GM20431 (cell line): Measurements from ENCODE around the gene HPDL.
"Not testable (repeated sequence)": the region's sequence is repeated elsewhere in the genome, so short reads cannot be mapped to it uniquely, and the experiment has no call there.

Source experiments
- in situ Hi-C: fragments of 300-500 bp; cut with MseI, MboI; formaldehyde crosslinking; loops from one replicate; pipeline ENCODE4 v1.15.0; 2020; ENCODE audit warnings: low sequenced_read_pairs; ENCODE audit not compliant: unreplicated experiment

Gene HPDL

GRCh38 chr1:45346473-45346872 is 19.8 kb downstream of the HPDL start:
- in situ Hi-C loops: no loop called here

DNA sequence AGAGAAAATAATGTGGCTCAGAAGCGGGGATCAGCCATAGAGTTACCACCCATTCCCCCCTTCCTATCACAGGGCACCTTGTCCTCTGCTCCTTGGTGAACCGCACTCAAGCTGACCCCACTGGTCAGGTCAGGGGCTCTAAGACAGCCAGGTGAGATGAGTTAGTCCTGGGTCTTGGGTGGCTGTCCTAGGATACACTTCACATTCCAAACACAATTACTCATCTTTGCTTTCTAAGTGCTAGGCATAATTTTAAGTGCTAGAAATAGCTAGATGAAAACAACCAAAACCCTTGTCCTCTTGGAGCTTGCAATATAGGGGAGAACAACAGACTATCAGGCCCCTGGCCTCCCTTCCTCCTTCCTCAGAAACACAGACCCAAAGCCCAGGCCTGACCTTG is 21.3 kb downstream of the HPDL start:
- in situ Hi-C loops: no loop called here

DNA sequence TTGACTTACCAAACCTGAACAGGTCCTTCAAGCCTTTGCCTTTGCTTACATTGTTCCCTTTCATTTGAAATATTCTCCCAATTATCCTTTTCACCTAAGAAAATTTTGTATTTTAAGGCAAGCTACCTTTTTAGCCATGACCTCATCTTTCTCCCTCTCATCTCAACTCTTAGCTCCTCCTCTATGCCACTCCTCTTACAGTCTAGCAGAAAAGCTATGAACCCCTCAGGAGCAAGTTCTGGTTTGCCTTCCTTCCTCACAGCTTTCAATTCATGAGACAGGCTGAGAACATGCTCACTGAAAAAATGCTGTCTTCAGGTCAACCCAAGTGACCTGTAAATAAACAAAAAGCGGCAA is 21.9 kb downstream of the HPDL start:
- in situ Hi-C loops: no loop called here

DNA sequence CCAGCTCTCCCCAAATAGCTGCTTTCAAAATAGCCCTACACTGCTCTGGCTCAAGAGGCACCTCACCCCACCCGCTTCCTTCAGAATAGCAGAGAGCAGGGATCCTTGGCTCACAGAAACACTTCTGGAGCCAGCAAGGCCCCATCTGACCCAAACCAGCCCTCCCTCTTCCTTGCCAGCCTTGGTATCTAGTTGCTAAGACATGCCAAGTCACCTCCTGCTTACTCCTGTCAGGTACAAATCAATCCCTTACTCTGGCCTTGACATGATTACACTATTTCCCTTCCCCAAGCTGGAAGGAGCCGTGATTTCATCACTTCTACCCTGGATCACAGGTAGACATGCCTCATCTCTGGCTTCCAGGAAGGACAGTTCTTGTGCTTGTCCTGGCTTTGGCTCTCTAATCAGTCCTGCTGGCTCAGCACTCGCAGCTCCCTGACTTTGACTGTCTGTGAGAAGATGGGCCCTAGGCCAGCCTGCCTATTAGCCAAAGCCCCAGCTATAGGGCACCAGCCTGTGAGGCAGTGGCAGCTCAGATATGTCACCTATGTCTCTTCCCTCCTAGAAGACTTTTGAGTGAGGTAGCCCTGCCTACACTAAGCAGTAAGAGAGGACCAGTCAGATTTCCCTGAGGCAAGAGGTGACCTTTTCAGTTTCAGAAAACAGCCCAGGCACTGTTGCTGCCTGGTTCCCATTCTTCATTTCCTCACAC is 22.4 kb downstream of the HPDL start:
- in situ Hi-C loops: no loop called here

DNA sequence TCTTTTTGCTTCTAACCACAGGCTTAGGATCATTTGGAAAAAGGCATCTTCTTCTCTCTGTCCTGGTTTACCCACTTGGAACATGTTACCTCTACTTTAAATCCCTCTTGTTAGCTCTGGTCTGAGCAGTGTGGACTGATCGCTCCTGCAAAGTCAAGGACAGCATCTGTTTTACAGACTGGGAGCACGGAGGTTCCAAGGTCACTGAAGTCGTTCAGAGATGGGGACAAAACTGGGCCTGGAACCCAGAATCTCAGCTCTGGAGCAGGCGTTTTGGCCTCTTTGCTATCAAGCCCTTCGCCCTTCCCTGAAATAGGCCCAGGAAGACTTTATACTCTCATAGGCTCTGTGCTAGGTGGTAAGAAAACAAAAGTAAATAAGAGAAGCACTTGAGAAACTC is 24.8 kb downstream of the HPDL start:
- in situ Hi-C loops: loop anchor here (10.0 kb wide), 1 partner anchor 143 kb away; the partner anchor contains the start of gene TESK2

DNA sequence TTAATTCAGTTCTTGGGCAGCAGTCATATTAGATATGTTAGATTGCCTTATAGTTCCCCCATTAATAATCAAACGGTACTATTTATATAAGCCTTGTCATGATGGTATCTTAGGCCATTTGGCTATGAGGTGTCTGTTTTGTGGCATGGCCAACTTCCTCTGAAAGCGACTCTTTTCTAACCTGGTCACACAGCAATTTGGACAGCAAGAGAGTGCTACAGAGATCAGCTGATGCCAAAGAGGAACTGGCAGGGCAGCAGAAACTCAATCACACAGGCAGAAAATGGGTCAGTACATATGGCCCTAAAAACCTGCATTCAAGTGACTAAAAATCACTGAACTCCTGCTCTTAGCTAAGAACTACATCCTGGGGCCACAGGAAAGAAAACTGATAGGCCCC is 27.0 kb downstream of the HPDL start:
- in situ Hi-C loops: loop anchor here (10.0 kb wide), 1 partner anchor 141 kb away; the partner anchor contains the start of gene TESK2

GRCh38 chr1:45354838-45355237 is 28.1 kb downstream of the HPDL start:
- in situ Hi-C loops: loop anchor here (10.0 kb wide), 1 partner anchor 140 kb away; the partner anchor contains the start of gene TESK2

DNA sequence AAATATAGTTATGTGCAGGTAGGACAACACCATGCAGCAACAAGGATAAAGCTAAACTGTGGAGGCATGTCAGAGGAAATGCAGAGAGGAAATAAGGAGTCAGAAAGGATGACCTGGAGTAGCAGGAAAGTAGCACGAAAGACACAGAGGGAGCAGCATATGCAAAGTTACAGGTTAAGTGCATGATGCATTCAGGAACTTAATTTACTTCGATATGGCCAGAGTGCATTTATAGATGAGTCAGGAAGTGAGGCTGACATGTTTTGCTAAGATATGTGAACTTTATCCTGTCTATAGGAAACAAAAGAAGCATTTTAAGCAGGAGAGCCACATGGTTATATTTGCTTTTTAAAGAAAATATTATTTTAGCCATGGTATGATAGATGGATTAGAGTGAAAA is 29.0 kb downstream of the HPDL start:
- in situ Hi-C loops: loop anchor here (10.0 kb wide), 1 partner anchor 139 kb away; the partner anchor contains the start of gene TESK2

DNA sequence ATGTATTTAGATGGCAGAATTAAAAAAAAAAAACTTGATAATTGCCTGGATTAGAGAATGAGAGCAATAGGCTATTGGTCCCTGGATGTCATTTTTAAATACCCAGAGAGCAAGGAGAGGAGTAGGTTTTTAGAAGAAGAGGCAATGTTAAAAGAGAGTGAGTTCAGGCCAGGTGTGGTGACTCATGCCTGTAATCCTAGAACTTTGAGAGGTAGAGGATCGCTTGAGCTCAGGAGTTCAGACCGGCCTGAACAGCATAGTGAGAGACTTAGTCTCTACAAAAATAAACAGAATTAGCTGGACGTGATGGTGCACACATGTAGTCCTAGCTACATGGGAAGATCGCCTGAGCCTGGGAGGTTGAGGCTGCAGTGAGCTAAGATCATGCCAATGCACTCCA is 29.5 kb downstream of the HPDL start:
- in situ Hi-C loops: loop anchor here (10.0 kb wide), 1 partner anchor 139 kb away; the partner anchor contains the start of gene TESK2

DNA sequence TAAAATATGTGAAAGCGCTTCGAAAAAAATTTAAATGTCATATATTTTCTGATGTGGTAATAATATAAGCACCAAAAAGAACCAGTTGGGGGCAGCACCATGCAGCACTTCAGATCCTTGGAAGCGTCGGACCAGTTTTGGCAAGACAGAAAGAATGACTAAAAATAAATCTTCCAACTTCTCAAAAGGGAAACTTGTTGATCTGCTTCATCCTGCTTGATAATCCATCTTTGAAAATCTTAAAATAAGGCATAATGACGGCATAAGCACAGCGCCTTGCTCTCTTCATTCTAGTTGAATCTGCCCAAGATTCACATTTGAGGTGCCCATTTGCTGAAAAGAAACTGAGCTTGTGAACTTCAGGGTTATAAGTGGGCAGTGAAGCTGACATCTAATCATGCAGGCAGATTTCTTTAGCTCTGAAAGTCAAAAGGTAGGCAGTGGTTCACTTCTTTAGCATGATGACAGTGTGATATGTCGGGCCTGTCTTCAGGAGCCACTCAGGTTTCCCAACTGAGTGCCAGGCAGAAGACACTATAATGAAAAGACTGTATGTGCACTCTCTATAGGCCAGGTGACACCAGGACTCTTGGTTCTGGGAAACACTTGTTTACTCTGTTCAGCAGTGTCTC is 33.3 kb downstream of the HPDL start:
- in situ Hi-C loops: loop anchor here (10.0 kb wide), 1 partner anchor 135 kb away; the partner anchor contains the start of gene TESK2

GRCh38 chr1:45360981-45361380 is 34.3 kb downstream of the HPDL start:
- in situ Hi-C loops: not testable (repeated sequence)

DNA sequence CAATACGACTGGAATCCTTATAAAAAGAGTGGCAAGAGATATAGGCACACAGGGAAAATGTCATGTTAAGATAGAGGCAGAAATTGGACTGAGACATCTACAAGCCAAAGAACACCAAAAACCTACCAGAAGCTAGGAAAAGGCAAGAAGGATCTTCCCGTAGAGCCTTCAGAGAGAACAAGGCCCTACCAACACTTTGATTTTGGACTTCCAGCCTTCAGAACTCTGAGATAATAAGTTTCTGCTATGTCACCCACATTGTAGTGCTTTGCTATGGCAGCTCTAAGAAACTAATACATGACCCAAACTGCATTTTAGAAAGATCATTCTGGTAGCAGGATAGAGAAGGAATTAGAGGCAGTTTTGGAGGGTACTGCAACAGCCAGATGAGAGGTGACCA is 37.6 kb downstream of the HPDL start:
- in situ Hi-C loops: no loop called here

DNA sequence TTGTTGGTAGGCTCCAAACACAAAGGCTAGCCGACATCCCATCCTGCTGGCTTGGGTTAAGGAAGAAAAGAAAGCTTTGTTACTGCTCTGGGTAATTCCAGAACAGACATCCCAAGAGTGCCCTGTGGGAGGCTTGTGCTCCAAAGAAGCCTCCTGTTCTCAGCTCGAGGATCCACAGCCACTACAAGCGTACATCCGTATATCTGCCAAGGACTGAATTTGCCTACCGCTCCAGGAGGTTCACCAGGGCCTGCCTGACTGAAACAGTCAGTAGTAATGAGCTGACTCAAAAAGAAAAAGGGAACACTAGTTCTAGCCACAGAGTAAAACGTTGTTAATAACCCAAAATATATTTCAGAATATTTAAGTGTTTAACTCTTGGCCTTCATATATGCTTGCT is 38.4 kb downstream of the HPDL start:
- in situ Hi-C loops: no loop called here

GRCh38 chr1:45370575-45370974 is 43.9 kb downstream of the HPDL start:
- in situ Hi-C loops: no loop called here

GRCh38 chr1:45373573-45373972 is 46.9 kb downstream of the HPDL start:
- in situ Hi-C loops: no loop called here

GRCh38 chr1:45375104-45376090 is 48.7 kb downstream of the HPDL start:
- in situ Hi-C loops: no loop called here

DNA sequence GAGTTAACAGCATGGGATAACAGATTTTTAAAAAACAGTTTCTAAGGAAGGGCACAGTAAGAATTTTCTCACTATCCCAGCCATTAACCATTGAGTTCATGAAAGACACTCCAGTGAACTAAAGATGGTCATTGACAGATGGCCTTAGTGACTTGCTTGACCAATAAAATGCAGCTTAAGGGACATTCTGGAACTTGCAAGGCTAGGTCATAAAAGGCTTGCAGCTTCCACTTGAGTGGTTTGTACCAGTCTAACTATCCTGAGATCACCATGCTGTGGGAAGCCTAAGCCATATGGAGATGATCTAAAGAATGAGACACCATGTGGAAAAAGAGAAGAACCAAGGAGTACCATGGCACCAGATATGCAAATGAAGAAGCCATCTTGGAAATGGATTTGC is 51.5 kb downstream of the HPDL start:
- in situ Hi-C loops: no loop called here
